Measurements from ENCODE around the gene CCT2.

CCT2 gene

DNA sequence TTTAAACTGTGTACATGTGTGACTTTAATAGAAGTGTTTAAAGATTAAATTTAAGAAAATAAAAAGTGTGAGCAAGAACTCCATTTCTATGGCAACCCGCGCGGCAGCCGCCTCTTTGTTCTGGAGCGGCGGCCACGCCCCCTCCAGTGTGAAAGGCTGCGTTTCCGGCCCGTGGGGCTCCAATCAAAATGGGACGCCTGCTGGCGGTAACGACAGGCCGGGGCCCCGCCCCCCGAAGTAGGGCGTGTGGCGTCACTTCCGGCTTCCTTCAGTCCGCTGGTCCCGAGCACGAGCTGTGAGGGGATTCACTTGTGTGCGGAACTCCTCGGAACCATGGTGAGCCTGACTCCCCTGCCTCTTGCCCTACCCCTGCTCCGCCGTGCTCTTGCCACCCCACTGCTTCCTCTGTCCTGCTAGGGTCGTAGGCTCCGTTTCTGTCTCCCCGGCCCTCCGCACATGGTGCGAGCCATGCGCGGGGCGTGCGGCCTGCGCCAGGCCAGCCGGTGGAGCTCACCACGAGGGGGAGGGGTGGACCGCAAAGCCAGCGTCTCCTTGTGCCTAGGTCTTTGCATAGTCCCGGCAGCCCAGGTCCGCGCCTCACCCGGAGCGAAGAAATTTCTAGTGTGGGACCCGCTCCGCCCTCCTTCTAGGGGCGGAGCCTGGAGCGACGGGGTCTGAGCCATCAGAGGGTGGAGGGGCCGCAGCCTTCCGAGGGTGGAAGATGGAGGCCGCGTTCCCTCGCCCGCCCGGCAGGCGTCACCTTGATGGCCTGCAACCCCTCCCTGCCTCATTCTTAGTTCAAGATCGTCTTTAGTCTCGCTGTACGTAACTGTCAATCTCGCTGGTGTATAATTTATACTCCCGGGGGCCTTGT, at the start of gene CCT2:
Gene CCT2 (plus strand): TSS at position 271 of the 874 bp plus-strand sequence. CDS start 63 bp downstream, at position 334.
- peak; percentile 91 to 95 for DNase-seq (ENCODE audit: low read depth in 1 of 2, low spot score in 1 of 2)

DNA sequence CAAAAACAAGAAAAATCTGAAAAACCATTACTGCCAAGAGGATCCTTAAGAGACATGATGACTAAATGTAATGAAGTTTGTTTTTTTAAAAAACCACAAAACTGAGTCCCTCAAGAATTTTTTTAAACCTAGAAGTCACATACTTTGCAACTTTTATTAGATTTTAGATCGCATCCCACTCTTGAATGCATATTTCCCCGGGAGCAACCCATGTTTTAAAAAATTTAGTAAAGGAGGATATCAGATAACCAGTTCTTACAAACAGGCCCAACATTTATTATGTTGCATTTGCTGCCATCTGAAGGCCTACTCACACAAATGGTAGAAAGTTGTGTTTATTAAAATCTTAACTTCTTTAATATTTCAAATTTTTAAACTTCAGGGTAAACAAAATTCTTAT, 44.3 kb upstream of the CCT2 start:
- DNase-seq (ENCODE audit: low read depth in 1 of 2, low spot score in 1 of 2), result no peak

DNA sequence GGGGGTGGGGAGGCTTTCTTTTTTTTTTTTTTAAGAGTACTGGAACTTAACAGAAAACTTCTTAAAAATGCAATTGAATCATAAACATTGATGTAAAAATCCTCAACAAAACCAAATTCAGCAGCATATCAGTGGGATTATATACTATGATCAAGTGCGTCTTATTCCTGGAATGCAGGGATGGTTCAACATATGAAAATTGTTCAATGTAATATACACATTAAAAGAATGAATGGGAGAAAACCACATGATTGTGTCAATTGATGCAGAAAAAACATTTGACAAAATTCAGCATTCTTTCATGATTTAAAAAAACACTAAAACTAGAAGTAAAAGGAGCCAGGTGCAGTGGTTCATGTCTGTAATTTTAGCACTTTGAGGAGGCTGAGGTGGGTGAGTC, 41.2 kb upstream of the CCT2 start:
- no peak for DNase-seq (ENCODE audit: low read depth in 1 of 2, low spot score in 1 of 2)

DNA sequence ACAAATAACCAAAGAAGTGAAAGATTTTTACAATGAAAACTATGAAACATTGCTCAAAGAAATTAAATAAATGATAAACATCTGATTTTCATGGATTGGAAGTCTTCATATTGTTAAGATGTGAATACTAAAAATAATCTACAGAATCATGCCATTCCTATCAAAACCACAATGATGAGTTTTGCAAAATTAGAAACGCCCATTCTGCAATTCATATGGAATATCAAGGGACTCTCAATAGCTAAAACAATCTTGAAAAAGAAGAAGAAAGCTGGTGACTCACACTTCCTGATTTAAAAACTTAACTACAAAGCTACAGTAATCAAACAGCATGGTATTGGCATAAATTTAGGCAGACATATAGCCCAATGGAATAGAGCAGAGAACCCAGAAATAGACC, 40.2 kb upstream of the CCT2 start:
- no peak for DNase-seq (ENCODE audit: low read depth in 1 of 2, low spot score in 1 of 2)

DNA sequence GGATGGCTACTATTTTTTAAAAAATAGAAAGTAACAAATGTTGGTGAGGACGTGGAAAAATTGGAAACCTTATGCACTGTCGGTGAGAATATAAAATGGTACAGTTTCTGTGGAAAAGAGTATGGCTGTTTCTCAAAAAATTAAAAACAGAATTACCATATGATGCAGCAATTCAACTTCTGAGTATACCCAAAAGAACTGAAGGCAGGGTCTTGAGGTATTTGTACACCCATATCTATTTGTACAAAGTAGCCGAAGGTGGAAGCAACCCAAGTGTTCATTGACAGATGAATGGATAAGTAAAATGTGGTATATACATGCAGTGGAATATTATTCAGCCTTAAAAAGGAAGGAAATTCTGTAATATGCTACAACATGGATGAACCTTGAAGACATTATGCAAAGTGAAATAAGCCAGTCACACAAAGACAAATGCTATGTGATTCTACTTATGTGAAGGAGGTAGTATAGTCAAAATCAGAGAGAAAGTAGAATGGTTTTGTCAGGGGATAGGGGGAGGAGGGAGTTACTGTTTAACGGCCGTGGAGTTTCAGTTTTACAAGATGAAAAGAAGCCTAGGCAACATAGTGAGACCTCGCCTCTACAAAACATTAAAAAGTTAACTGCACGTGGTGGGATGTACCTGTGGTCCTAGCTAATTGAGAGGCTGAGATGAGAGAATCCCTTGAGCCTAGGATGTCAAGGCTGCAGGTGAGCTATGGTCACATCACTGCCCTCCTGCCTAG, 38.4 kb upstream of the CCT2 start:
- no peak for DNase-seq (ENCODE audit: low read depth in 1 of 2, low spot score in 1 of 2)

DNA sequence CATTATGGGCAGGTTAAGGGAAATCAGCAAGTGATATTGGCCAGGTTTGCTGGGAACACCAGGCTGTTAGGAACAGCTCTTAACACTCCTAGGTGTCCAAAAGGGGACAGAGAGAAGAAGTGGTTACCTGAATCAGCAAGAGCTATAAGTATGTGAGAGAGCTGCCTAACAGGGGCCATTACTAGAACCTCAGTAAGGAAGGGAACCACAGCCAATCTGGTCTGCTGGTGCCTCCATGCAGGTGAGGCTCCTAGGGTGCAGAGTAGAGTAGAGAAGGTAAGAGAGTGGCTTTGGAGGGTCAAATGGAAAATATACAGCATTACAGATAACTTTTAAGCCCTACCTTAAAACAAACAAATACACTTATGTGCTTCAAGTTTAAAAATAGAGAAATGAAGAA, 36.6 kb upstream of the CCT2 start:
- DNase-seq (ENCODE audit: low read depth in 1 of 2, low spot score in 1 of 2), result no peak

DNA sequence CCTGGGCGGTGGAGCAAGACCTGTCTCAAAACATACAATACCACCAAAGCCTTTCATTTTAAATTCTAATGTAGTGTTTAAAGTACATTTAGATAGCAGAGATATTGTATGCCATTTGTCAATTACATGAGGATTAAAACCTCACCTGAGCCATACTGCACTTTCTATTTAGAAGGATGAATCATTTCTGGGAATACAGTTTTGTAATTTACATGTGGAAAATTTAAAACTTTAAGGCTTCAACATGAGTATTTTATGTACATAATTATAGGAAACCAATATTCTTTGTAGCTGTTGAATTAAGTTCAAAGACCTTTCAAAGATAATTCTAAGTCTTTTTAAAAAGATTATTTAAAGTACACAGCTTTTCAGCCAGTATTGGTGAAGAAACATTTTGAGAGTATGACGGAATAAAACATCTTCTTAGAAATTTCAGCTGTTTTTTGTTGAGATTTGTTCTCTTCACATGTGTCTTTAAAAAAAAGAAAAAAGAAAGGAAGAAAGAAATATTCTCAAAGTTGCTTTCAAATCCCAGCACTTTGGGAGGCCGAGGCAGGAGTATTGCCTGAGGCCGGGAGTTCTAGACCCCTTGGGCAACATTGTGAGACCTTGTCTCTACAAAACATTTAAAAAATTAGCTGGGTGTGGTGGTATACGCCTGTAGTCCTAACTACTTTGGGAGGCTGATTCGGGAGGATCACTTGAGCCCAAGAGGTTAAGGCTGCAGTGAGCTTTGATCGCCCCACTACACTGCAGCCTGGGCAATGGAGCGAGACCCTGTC, 34.5 kb upstream of the CCT2 start:
- no peak for DNase-seq (ENCODE audit: low read depth in 1 of 2, low spot score in 1 of 2)

DNA sequence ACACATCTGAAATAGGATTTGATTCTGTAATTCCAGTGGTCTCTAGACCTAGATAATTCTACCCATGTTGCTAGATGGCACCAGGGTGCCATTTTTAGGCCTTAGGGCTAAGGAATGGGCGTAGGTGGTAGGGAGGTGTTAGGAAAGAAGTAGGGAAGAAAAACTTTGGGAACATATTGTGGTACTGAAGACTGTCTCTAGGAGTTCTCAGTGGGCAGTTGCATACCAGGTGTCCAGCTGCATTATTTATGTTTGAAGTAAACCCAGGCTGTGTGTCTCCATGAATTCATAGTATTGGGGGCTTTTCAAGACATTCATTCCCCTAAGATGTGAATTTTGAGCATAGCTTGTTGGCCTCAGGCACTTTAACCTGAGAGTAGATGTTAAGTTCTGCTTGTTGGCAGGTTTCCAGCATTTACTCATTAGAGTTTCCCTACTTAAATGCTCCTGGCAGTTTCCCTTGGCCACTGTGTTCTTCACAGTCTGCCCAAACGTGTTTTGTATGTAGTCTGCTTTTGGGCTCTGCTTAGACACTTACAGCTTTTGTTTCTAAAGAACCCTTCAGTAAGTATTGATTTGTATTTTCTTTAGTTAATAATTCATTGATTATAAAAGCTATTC, 31.5 kb upstream of the CCT2 start:
- DNase-seq (ENCODE audit: low read depth in 1 of 2, low spot score in 1 of 2), result no peak

DNA sequence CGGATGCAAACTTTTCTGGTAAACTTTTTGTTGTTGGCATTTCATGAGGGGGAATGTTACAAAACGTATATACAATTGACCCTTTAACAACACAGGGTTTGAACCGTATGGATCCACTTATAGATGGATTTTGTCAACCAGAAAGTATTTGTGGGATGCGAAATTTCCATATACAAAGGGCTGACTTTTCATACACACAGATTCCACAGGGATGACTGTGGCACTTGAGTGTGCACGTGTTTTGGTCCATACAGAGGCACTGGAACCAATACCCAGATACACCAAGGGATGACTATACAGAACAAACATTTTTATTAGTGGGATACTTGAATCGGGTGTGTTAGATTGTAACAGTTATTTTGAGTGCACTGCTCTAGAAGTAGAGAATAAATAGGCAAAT, 29.8 kb upstream of the CCT2 start:
- DNase-seq (ENCODE audit: low read depth in 1 of 2, low spot score in 1 of 2), result no peak

DNA sequence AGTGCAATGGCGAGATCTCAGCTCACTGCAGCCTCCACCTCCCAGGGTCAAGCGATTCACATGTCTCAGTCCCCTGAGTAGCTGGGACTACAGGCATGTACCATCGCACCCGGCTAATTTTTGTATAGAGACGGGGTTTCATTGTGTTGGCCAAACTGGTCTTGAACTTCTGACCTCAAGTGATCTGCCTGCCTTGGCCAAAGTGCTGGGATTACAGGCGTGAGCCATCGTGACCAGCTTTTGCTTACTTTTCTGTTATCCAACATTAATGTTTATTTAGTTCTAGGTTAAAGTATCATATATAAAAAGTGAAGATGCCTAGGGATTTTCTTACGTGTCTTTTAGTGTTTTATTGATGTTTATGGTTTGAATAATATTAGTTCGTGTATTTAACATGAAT, 28.9 kb upstream of the CCT2 start:
- no peak for DNase-seq (ENCODE audit: low read depth in 1 of 2, low spot score in 1 of 2)

DNA sequence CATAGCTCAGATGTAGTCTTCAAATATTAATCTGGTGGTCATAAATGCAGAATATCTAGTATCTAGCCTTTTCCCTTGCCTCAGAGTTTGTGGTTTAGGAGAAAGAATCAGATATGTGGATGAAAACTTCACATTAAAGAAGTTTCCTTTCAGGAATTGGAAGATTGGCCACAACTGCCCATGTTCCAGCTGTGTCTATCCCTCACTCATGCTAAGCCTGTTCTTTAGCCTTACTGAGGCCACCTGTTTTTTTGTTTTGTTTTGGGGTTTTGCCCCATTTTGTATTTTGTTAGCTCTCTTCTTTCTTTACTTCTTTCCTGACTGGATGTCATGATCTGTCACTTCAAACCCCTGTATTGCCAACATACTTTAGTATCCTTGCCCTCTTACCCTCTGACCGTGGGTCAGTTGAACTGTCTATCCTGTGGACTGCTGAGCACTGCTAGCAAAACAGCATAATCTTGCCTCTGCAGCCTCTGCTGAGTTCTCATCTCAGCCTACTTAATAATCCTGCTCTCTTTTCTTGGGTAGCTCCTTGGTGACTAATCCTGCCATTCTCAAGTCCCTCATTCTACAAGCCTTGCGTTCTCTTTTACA, 22.0 kb upstream of the CCT2 start:
- no peak for DNase-seq (ENCODE audit: low read depth in 1 of 2, low spot score in 1 of 2)

DNA sequence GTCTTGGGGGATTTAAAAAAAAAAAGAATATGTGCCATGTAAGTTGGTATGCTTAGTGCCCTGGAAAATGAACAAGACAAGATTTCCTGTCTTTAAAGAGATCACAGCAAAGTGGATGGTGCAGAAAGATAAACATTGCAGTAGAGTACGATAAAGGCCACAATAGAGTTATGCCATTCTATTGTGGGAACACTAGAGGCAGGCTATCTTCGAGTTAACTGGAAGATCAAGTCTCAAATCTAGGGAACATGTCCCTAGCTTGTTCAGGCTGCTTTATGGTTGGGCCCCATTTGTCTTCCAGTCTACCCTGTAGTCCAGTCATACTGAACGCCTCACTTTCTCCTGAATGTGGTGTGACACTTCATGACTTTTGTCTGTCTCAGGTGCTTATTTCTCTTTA, 18.7 kb upstream of the CCT2 start:
- DNase-seq (ENCODE audit: low read depth in 1 of 2, low spot score in 1 of 2), result no peak

DNA sequence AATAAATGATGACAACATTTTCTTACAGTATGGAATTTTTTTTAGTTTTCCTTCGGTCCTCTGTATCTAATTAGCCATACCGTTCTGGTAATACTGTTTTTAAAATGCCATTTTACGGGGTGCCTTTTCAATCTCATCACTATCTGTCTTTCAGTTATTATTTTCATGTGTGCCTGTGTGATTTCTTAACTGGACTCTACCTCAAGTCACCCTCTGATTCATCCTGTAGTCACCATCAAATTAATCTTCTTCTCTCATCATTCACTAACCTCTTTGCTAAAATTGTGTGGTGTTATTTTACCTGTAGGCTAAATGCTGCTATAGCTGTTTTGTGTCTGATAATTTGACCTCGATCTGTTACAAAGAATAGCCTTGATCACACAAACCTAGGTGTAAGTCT, 16.0 kb upstream of the CCT2 start:
- DNase-seq (ENCODE audit: low read depth in 1 of 2, low spot score in 1 of 2), result no peak

DNA sequence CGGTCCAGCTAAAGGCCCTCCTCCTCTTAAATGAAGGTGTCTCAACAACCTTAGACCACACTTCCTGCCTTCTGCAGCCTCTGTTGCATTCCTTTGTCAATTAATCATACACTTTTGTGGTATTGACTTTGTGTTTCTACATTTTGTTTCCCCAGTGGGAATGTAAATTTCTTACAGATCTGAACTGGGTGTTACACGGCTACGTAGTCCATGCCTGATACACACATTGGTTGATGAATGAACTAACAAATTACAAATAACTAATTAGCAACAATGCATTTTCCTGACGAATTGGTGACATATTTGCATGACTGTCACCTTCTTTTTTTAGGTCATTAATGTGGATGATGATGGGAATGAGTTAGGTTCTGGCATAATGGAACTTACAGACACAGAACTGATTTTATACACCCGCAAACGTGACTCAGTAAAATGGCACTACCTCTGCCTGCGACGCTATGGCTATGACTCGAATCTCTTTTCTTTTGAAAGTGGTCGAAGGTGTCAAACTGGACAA, 15.2 kb upstream of the CCT2 start:
- no peak for DNase-seq (ENCODE audit: low read depth in 1 of 2, low spot score in 1 of 2)

DNA sequence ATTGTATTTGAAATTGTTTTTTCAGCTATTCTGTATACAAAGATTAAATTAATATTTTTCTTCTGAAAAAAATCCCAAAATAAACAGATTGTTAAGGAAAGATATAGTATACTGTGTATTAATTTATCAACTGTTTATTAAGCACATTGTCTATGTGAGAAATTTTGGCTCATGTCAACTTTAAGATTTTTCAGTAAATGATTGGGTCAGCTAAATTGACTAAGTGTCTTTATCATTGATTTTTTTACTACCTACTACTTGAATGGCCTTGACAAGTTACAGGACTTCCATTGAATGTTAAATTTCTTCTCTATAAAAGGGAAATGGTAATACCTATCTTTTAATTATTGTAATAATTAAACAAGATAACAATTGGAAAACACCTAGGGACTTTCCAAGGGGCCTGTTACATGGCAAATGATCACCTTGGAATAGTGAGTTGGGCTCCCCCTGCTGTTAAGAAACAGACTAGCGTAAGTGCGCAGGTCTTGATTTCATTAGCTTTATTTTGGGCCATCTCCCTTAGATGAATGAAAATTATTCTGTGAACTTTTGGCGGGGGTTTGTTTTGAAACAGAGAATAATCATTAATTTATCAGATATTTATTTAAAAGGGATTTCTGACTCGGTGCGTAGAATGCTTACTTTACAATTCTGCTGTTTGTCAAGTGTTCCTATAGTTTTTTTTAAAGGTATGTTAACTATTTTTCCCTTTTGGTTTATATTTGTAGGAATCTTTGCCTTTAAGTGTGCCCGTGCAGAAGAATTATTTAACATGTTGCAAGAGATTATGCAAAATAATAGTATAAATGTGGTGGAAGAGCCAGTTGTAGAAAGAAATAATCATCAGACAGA, 14.5 kb upstream of the CCT2 start:
- peak in 1 of 2 donors; percentile 55 for DNase-seq (ENCODE audit: low read depth in 1 of 2, low spot score in 1 of 2)

DNA sequence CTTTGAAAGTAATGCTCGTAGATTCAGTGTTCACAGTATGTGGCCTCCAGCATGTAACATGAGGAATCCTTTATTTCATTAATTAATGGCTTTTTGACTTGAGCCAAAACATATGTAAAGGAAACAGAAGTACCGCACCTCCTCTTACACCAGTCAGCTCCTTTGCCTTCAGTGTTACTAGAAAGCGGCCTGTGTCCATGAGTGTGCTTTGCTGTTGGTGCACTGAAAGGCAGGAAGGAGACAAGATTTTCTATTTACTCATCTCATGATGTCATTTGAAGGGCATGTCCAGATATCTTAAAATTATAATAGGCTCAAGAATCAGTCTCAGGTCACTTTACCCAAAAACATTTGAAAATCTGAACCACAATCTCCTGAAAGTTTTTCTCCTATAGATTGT, 9.9 kb upstream of the CCT2 start:
- DNase-seq (ENCODE audit: low read depth in 1 of 2, low spot score in 1 of 2), result no peak

DNA sequence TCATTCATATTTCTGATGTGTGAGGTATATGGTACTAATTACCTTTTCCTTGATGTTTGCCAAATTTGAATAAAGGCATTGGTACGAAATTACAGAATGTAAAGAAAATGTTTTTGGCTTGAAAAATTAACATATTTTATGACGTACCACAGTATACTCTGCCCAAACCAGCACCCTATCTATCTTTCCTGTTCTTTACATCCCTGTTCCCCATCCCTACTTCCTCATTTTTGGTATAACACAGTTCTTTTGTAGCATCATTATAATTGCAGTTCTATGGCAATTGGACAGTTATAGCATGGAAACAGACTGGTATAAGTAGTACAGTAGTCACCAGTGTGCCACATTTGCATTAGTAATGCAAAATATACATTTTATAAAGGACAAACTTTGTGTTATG, 7.0 kb upstream of the CCT2 start:
- no peak for DNase-seq (ENCODE audit: low read depth in 1 of 2, low spot score in 1 of 2)

DNA sequence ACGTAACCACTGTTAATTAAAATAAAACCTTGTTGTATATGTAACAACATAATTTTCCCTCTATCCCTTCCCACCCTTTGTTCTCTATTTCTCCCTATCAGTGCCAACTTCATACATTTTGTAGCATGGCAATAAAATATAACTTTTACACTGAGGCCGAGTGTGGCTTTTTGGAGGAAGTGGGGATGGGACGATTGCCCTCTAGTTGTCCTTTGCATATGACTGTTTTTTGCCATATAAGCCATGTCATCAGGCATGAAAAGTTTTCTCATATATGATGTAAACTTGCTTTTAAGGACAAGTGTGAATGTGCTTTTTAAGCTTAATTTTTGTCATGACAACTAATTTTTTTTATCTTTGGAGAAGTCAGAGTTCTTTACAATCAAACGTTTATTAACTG, 6.2 kb upstream of the CCT2 start:
- DNase-seq (ENCODE audit: low read depth in 1 of 2, low spot score in 1 of 2), result no peak

DNA sequence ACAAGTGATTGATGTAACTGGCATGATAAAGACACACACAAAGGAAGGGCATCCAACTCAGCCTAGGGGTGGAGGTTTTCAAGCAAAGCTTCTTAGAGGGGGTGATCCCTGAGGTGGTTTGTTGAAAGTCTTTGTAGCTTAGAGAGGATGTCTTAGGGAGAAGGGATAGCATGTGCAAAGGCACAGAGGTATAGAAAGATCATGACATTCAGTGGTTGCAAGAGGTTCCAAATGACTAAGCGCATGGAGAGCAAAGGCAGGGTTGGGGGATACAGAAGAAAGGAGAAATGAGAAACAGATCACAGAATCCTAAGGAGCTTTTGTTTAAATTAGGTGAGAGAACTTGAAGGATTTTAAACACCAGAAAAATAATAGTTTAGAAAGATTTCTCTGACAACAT, 5.2 kb upstream of the CCT2 start:
- no peak for DNase-seq (ENCODE audit: low read depth in 1 of 2, low spot score in 1 of 2)

DNA sequence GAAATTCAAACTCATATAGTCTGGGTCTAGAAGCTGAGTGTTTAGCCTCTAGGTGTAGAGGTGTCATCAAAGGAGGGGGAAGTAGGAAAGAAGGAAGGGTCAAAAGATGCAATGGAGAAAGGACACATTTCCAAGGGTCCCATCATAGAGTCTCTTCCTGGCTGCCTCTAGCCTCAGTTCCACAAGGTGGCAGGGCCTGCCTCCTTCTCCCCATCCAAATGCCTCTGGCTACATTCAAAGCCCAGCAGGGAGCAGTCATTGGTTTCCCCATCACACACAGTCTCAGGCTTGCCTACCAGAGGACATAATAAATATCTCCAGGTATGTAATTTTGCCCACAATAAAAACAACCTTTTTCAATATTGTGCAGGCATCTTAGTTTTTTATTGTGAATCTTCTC, 2.1 kb upstream of the CCT2 start:
- DNase-seq (ENCODE audit: low read depth in 1 of 2, low spot score in 1 of 2), result no peak
